Calu3 (cell line): ENCODE measurements around the gene PEAK1. TPM values are rescaled to one million over a fixed set of nuclear protein-coding genes. Genes with fewer than 3 reads are reported as not detected.

ENCODE experiments used
- BruUV-seq: library from RNA; stranded (reverse); fragments of 400-500 nt; replicated peaks from 2 replicates; lab custom pipeline; 2021; lab: Mats Ljungman, UMichigan
- CTCF ChIA-PET: fragments of 300-600 bp; sonication (Branson Sonifier 250); formaldehyde crosslinking; loops from one replicate; lab custom pipeline; 2022; ENCODE audit warnings: antibody characterized with exemption; lab: Charles Lee
- DNase-seq: peaks from one replicate; pipeline ENCODE4 v3.0.0; 2022
- H3K27ac Mint-ChIP-seq: one replicate; pipeline ENCODE4 v1.8.0; 2022; ENCODE audit warnings: mixed read lengths; ENCODE audit not compliant: unreplicated experiment
- H3K27me3 Mint-ChIP-seq: one replicate; pipeline ENCODE4 v1.8.0; 2022; ENCODE audit warnings: mixed read lengths; ENCODE audit not compliant: unreplicated experiment
- H3K36me3 Mint-ChIP-seq: one replicate; pipeline ENCODE4 v1.8.0; 2022; ENCODE audit warnings: mild to moderate bottlenecking, moderate library complexity, mixed read lengths; ENCODE audit not compliant: insufficient read depth, unreplicated experiment
- H3K4me1 Mint-ChIP-seq: one replicate; pipeline ENCODE4 v1.8.0; 2022; ENCODE audit warnings: mild to moderate bottlenecking, low read depth, mixed read lengths; ENCODE audit not compliant: unreplicated experiment
- H3K4me3 Mint-ChIP-seq: one replicate; pipeline ENCODE4 v1.8.0; 2022; ENCODE audit warnings: mild to moderate bottlenecking, low read depth, moderate library complexity, mixed read lengths; ENCODE audit not compliant: unreplicated experiment
- H3K9me3 Mint-ChIP-seq: one replicate; pipeline ENCODE4 v1.8.0; 2022; ENCODE audit warnings: low read depth, mixed read lengths; ENCODE audit not compliant: unreplicated experiment
- intact Hi-C: fragments of 100-400 bp; cut with micrococcal nuclease; formaldehyde crosslinking; loops from one replicate; pipeline ENCODE4 v1.10.0; 2022; ENCODE audit not compliant: unreplicated experiment
- total RNA-seq: library from RNA; stranded (reverse); gene quantifications from 2 replicates; pipeline ENCODE4 v1.2.3, GENCODE V29; 2022
- TF ChIP-seq, protein P1 (sequence below): fragments of 200-600 bp; IDR thresholded peaks from one replicate; pipeline ENCODE4 v1.8.0; 2022; ENCODE audit warnings: antibody characterized with exemption; ENCODE audit not compliant: unreplicated experiment

The PEAK1 gene
- total RNA-seq, 1 experiment from 2014 or later = 54.3 TPM

DNA sequence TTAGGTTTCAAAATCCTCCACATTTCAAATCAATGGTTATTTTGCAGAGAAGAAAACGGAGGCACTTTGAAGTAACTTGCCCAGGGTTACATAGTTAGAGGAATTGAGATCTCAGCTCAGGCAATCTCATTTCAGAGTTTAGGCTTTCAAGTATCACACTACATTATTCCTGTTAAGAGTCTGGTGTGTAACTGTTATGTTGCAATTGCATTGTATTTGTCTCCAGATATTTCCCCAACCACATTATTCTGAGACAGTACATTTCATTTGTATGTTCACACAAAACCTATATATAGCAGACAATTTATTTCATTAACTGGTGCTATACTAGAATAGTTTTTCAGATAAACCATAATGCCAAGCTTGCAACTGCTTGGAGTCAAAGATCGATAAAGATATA is 194.8 kb downstream of the PEAK1 start:
- no peaks in the 10 kb centered on the region for H3K36me3 Mint-ChIP-seq
- no peaks in the 10 kb centered on the region for H3K9me3 Mint-ChIP-seq
- peak overlapping the region; percentile 87 for H3K27ac Mint-ChIP-seq
- intact Hi-C loops = no loop called here
- no peak for DNase-seq
- BruUV-seq = no TSS peak
- H3K4me1 Mint-ChIP-seq = peaks cover 33% of the 10 kb centered on the region
- TF ChIP-seq, protein P1, sequence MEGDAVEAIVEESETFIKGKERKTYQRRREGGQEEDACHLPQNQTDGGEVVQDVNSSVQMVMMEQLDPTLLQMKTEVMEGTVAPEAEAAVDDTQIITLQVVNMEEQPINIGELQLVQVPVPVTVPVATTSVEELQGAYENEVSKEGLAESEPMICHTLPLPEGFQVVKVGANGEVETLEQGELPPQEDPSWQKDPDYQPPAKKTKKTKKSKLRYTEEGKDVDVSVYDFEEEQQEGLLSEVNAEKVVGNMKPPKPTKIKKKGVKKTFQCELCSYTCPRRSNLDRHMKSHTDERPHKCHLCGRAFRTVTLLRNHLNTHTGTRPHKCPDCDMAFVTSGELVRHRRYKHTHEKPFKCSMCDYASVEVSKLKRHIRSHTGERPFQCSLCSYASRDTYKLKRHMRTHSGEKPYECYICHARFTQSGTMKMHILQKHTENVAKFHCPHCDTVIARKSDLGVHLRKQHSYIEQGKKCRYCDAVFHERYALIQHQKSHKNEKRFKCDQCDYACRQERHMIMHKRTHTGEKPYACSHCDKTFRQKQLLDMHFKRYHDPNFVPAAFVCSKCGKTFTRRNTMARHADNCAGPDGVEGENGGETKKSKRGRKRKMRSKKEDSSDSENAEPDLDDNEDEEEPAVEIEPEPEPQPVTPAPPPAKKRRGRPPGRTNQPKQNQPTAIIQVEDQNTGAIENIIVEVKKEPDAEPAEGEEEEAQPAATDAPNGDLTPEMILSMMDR = no peak
- CTCF ChIA-PET = interaction anchor here (0.6 to 1.4 kb wide), 6 partner anchors 64 to 1385 kb away, joined by 3 to 4 read pairs (median 3); no protein-coding TSS in a partner anchor
- H3K4me3 Mint-ChIP-seq = peak overlapping the region; percentile 12
- H3K27me3 Mint-ChIP-seq = no peaks in the 10 kb centered on the region

DNA sequence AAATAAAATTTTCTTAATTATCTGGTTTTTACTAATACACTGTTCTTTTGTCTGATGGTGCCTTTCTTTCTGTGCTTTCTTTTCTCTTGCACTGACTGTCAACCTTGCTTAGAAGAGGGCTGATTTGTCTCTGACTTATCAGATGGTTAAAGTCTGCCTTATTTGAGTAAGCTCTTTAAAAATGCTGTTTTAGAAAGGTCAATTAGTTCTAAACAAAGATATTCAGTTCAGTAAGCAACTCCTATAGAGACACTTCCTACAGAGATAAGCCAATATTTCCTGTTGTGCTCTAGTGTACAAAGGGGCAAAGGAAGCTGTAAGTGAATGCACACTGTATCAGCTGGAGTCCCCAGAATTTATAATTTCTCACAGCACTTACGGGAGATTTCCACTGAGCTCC is 195.6 kb downstream of the PEAK1 start:
- TF ChIP-seq, protein P1 = no peak
- Mint-ChIP-seq H3K4me1 (peaks cover 33% of the 10 kb centered on the region), H3K9me3 (no peaks in the 10 kb centered on the region), H3K4me3 (peak overlapping the region; percentile 12), H3K36me3 (no peaks in the 10 kb centered on the region), H3K27me3 (no peaks in the 10 kb centered on the region), H3K27ac (peak overlapping the region; percentile 87)
- intact Hi-C loops = no loop called here
- CTCF ChIA-PET = interaction anchor here (0.6 to 1.1 kb wide), 4 partner anchors 105 to 1384 kb away, joined by 3 to 4 read pairs (median 3); no protein-coding TSS in a partner anchor
- BruUV-seq = no TSS peak
- no peak for DNase-seq

DNA sequence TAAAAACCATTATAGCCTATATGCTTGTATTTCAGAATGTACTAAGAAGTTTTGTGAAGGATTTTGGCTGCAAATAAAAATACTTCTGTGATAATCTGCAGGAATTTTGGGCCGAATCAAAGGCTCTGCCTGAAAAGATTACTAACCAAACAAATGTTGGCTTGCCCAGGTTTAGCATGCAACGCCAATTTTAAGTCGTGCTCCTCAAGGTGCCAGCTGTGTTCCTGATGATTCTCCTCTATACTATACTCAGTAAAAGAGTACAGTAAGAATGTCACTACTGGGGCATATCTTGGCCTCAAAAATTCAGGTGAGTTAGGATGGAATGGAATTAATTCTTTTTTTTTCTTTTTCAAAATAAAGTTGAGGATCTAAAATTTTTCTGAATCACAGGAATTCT is 198.2 kb downstream of the PEAK1 start:
- H3K27ac Mint-ChIP-seq = no peak overlapping the region

DNA sequence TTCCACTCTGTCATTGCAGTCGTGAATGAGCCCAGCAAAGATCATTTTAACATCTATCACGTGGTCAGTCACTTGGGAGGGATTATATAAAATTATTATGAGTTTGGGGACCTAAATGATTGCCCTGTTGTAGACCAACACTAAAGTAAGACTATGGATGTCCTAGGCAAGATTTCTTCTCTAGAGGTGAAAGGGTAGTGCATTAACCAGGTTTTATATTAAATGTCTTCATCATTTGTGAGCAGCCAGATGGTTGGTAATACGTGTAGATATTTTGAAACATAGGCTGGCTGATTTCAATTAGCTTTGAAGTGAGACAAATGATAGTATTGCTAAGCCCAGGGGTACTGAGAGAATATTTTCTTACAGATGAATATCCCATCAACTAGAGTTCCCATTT is 198.7 kb downstream of the PEAK1 start:
- Mint-ChIP-seq H3K27me3 (no peaks in the 10 kb centered on the region), H3K36me3 (no peaks in the 10 kb centered on the region), H3K4me3 (no peak overlapping the region), H3K9me3 (no peaks in the 10 kb centered on the region), H3K27ac (no peak overlapping the region), H3K4me1 (peaks cover 19% of the 10 kb centered on the region)
- TF ChIP-seq, protein P1 = no peak
- no TSS peak for BruUV-seq
- no peak for DNase-seq
- CTCF ChIA-PET = no interaction called here
- intact Hi-C loops = no loop called here

More for the DNA sequence above, 198.2 kb downstream of the PEAK1 start:
- Mint-ChIP-seq H3K9me3 (no peaks in the 10 kb centered on the region), H3K4me1 (peaks cover 24% of the 10 kb centered on the region), H3K27me3 (no peaks in the 10 kb centered on the region), H3K4me3 (no peak overlapping the region), H3K36me3 (no peaks in the 10 kb centered on the region)
- intact Hi-C loops = no loop called here
- no TSS peak for BruUV-seq
- CTCF ChIA-PET = no interaction called here
- TF ChIP-seq, protein P1 = no peak
- DNase-seq = no peak
